NCI-H460 (cell line): ENCODE data around the gene TREM2. TPM values are rescaled to one million over a fixed set of nuclear protein-coding genes. Genes with fewer than 3 reads are reported as not detected.
"Not testable (repeated sequence)": the region's sequence is repeated elsewhere in the genome, so short reads cannot be mapped to it uniquely, and the experiment has no call there.

Source experiments
- DNase-seq: peaks from one replicate; pipeline ENCODE4 v3.0.0-alpha.2; 2016; ENCODE audit warnings: low read depth; ENCODE audit errors: extremely low read depth
- total RNA-seq: library from RNA; depleted of rRNA; stranded (reverse); fragments of >200 nt; shearing (Covaris generic); gene quantifications from 2 replicates; pipeline ENCODE4 v1.2.3, GENCODE V29; 2014; rRNA removed

The TREM2 gene
- total RNA-seq, 1 experiment from 2014 or later: not detected

GRCh38 chr6:41156001-41156400 lies 6.9 kb downstream of the TREM2 start:
- no peak for DNase-seq

DNA sequence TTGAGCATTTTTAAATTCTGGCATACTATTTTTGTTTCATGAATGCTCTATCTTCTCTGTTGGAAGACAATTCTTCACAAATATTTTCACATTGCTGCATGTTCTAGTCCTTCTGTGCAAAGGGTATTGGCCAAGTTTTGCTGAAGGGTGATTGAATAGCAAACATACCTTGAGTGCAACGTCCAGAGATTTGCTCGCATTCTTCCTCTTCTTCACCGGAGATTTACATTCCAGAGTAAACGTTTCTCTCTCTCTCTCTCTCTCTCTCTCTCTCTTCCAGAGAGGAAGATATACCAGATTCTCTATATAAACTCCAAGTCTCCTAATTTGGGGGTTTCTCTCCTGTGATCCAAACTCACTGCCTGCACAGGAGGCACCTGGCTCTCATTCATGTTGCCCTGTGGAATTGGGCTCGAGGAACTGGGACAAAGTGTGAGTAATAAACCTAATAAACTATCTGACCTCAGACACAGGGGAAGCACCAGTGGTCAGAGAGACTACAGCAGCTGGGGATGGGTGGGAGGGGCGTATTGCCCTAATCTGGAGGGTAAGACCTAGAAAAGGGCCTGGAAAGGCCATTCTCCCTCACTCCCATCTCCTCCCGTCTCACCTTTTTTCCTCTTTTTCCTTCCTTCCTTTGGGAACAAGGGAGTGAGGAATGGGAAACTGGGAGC lies 7.6 kb downstream of the TREM2 start:
- DNase-seq: no peak

- no peak for DNase-seq
These were observed 8.8 kb downstream of the TREM2 start, which contains the start of gene TREML1 for GRCh38 chr6:41153992-41154625. TREML1 (minus strand) TSS chr6:41154347; CDS start chr6:41154288, 59 bp downstream.

DNA sequence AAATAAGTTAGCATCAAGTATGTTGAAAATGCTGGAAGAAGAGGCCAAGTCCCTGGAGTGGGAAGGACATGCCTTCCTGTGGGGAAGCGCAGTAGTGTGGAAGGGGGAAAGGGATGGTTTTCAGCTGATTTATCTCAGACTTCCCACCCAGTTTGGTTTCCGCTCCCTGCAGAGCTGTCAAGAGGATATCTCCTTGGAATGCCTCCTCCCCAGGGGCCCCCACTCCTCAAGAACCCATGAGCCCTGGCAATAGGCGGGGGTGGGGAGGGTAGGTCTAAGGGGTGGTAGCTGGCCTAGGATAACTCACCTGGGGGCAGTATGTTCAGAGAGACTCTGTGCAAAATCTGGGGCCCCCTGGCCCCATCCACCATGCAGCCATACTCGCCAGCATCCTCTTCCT lies 9.5 kb downstream of the TREM2 start:
- no peak for DNase-seq

DNA sequence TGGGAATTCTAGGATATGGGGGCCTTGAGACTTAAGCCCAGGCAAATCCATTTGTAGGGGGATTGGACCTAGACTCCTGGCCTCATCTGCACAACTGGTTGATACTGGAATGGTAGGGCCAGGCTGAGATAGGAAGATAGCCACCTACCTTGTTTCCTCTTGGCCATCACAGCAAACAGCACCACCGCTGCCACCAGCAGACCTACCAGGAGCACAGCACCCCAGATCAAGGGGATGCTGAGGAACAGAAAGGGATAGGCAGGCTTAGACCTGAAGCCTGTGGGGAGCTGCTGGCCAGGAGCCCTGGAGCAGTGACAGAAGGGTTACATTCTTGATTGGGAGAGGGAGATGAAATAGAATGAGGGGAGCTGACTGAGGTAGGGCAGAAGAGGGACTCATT lies 12.2 kb downstream of the TREM2 start:
- no peak for DNase-seq

GRCh38 chr6:41147917-41148316 lies 15.0 kb downstream of the TREM2 start:
- DNase-seq: no peak

DNA sequence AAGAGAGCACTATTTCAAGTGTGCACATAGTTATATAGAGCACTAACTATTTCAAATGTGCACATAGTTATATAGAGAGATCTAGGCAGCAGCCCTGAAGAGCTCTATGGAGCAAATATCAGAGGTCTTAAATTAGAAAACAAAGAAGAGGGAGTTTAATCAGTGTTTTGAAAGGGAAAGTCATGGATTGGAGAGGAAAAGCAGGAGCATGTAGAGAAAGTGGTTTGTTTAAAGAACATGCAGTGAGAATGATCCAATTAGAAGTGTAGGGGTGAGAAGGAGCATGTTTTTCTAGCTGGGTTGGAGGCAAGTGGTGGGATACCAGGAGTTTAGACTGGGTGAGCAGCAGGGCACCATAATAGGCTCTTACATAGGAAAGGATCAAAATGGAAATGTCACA lies 26.0 kb downstream of the TREM2 start:
- DNase-seq: no peak

GRCh38 chr6:41135062-41135832 lies 27.7 kb downstream of the TREM2 start:
- DNase-seq: no peak

- DNase-seq: no peak
These were observed 30.7 kb downstream of the TREM2 start for GRCh38 chr6:41132254-41132653.

GRCh38 chr6:41125282-41125681 lies 37.6 kb downstream of the TREM2 start:
- no peak for DNase-seq

- no peak for DNase-seq
These were observed 40.0 kb downstream of the TREM2 start for GRCh38 chr6:41122918-41123317.

- no peak for DNase-seq
These were observed 40.5 kb downstream of the TREM2 start for GRCh38 chr6:41122373-41122772.

GRCh38 chr6:41120058-41120457 lies 42.9 kb downstream of the TREM2 start:
- no peak for DNase-seq

GRCh38 chr6:41119508-41119907 lies 43.4 kb downstream of the TREM2 start:
- DNase-seq: no peak

- not testable (repeated sequence) for DNase-seq
These were observed 47.9 kb downstream of the TREM2 start for GRCh38 chr6:41115027-41115426.

- DNase-seq: no peak
These were observed 51.9 kb downstream of the TREM2 start for GRCh38 chr6:41111017-41111416.

Other genes starting within 250 kb of the TREM2 start
- 0.10 TPM in 1 of 2 replicates, not detected in the other for gene UNC5CL, start 123.9 kb downstream of the TREM2 start, total RNA-seq
- gene TSPO2, start 120.6 kb downstream of the TREM2 start, total RNA-seq: not detected in 2 replicates
- gene APOBEC2, start 109.9 kb downstream of the TREM2 start, total RNA-seq: not detected in 2 replicates
- 17.1 and 22.6 TPM in 2 replicates for gene OARD1, start 90.8 kb downstream of the TREM2 start, total RNA-seq
- gene NFYA, start 90.1 kb downstream of the TREM2 start, total RNA-seq: 11.8 and 13.6 TPM in 2 replicates
- not detected in 2 replicates for gene TREML1, start 8.8 kb downstream of the TREM2 start, total RNA-seq
- gene TREML2, start 38.0 kb upstream of the TREM2 start, total RNA-seq: not detected in 2 replicates
- gene TREML4, start 65.2 kb upstream of the TREM2 start, total RNA-seq: not detected in 2 replicates
- 0.67 TPM in 1 of 2 replicates, not detected in the other for gene TREM1, start 123.6 kb upstream of the TREM2 start, total RNA-seq
- not detected in 2 replicates for gene NCR2, start 172.5 kb upstream of the TREM2 start, total RNA-seq